K562 (cell line): Measurements from ENCODE around the gene CLDN2.

Experiments used
- ATF3 ChIP-seq, 2 experiments: fragments of 450-650 bp in 1 of 2; sonication (generic) in 1 of 2; formaldehyde crosslinking in 1 of 2; IDR thresholded peaks in 1 of 2; conservative IDR thresholded peaks in 1 of 2; 2 replicates each; pipeline versions ENCODE4 v1.6.1 to v1.8.1; 2016 to 2023; ENCODE audit warnings: mild to moderate bottlenecking in 2 of 2, moderate library complexity in 2 of 2, inconsistent platforms in 1 of 2, missing genetic modification reagents in 1 of 2
- EP300 ChIP-seq: IDR thresholded peaks from 2 replicates; pipeline ENCODE4 v1.6.1; 2012; ENCODE audit warnings: low read length, improper control_type of control experiment
- NFIC ChIP-seq: fragments of 450-650 bp; IDR thresholded peaks from 2 replicates; pipeline ENCODE4 v1.6.1; 2017; ENCODE audit warnings: mild to moderate bottlenecking, inconsistent platforms
- SOX6 ChIP-seq: fragments of 450-650 bp; IDR thresholded peaks from 2 replicates; pipeline ENCODE4 v1.6.1; 2014; ENCODE audit warnings: mild to moderate bottlenecking
- SREBF2 ChIP-seq: sonication (generic); formaldehyde crosslinking; IDR thresholded peaks from 2 replicates; pipeline ENCODE4 v1.4.0; 2020; ENCODE audit warnings: mild to moderate bottlenecking, missing genetic modification reagents
- ZFX ChIP-seq: sonication (generic); formaldehyde crosslinking; IDR thresholded peaks from 2 replicates; pipeline ENCODE4 v1.8.0; 2022; ENCODE audit warnings: mild to moderate bottlenecking, missing genetic modification reagents, moderate library complexity
- ZNF146 ChIP-seq: IDR thresholded peaks from one replicate; pipeline ENCODE4 v1.6.1; 2018; ENCODE audit warnings: missing compliant biosample characterization; ENCODE audit not compliant: unreplicated experiment
- ZNF3 ChIP-seq: fragments of 250-450 bp; sonication (Bioruptor Pico); IDR thresholded peaks from 2 replicates; pipeline ENCODE4 v1.5.0; 2021; ENCODE audit warnings: mild to moderate bottlenecking, moderate library complexity
- ZNF76 ChIP-seq: fragments of 250-450 bp; sonication (Bioruptor Pico); IDR thresholded peaks from 2 replicates; pipeline ENCODE4 v1.4.0; 2020; ENCODE audit warnings: mild to moderate bottlenecking, moderate library complexity, borderline replicate concordance
- ZNF766 ChIP-seq: fragments of 200-800 bp; sonication (Bioruptor generic); conservative IDR thresholded peaks from 2 replicates; pipeline ENCODE4 v1.6.1; 2016; ENCODE audit warnings: missing genetic modification characterization, missing compliant biosample characterization
- TF ChIP-seq, protein P1 (sequence below), 3 experiments: IDR thresholded peaks in 2 of 3; conservative IDR thresholded peaks in 1 of 3; 2 replicates each; pipeline ENCODE4 v1.5.1; 2011 to 2012; ENCODE audit warnings: low read length in 3 of 3, mild to moderate bottlenecking in 3 of 3, control low read depth in 2 of 3, improper control_type of control experiment in 1 of 3, inconsistent platforms in 1 of 3, low read depth in 1 of 3, mixed read lengths in 1 of 3, moderate library complexity in 1 of 3; ENCODE audit not compliant: insufficient read depth in 2 of 3
- TF ChIP-seq, protein P2 (sequence below): IDR thresholded peaks from 3 replicates; pipeline ENCODE4 v1.6.1; 2011; ENCODE audit warnings: borderline replicate concordance, mild to moderate bottlenecking, moderate library complexity; ENCODE audit not compliant: insufficient read length; ENCODE audit errors: extremely low read depth

GRCh38 chrX:106927700-106928099 lies 7.5 kb downstream of the CLDN2 start:
- TF ChIP-seq ZNF766 (no peak), ZNF3 (no peak), ZNF146 (CRISPR knock-in tag) (no peak), ATF3 (IDR thresholded peaks at IDR 0.05) (no peak), ATF3 (CRISPR knock-in tag; conservative IDR thresholded peaks at IDR 0.05) (no peak), SREBF2 (no peak), ZFX (CRISPR knock-in tag) (no peak), NFIC (no peak), EP300 (no peak), ZNF76 (CRISPR knock-in tag) (no peak), SOX6 (no peak)
- TF ChIP-seq, protein P1, sequence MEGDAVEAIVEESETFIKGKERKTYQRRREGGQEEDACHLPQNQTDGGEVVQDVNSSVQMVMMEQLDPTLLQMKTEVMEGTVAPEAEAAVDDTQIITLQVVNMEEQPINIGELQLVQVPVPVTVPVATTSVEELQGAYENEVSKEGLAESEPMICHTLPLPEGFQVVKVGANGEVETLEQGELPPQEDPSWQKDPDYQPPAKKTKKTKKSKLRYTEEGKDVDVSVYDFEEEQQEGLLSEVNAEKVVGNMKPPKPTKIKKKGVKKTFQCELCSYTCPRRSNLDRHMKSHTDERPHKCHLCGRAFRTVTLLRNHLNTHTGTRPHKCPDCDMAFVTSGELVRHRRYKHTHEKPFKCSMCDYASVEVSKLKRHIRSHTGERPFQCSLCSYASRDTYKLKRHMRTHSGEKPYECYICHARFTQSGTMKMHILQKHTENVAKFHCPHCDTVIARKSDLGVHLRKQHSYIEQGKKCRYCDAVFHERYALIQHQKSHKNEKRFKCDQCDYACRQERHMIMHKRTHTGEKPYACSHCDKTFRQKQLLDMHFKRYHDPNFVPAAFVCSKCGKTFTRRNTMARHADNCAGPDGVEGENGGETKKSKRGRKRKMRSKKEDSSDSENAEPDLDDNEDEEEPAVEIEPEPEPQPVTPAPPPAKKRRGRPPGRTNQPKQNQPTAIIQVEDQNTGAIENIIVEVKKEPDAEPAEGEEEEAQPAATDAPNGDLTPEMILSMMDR (IDR thresholded peaks at IDR 0.05 in 2 of 3, conservative IDR thresholded peaks at IDR 0.05 in 1 of 3; ENCODE audit: insufficient read depth in 2 of 3, low read depth in 1 of 3, low read length in 3 of 3) = no peak
- TF ChIP-seq, protein P2, sequence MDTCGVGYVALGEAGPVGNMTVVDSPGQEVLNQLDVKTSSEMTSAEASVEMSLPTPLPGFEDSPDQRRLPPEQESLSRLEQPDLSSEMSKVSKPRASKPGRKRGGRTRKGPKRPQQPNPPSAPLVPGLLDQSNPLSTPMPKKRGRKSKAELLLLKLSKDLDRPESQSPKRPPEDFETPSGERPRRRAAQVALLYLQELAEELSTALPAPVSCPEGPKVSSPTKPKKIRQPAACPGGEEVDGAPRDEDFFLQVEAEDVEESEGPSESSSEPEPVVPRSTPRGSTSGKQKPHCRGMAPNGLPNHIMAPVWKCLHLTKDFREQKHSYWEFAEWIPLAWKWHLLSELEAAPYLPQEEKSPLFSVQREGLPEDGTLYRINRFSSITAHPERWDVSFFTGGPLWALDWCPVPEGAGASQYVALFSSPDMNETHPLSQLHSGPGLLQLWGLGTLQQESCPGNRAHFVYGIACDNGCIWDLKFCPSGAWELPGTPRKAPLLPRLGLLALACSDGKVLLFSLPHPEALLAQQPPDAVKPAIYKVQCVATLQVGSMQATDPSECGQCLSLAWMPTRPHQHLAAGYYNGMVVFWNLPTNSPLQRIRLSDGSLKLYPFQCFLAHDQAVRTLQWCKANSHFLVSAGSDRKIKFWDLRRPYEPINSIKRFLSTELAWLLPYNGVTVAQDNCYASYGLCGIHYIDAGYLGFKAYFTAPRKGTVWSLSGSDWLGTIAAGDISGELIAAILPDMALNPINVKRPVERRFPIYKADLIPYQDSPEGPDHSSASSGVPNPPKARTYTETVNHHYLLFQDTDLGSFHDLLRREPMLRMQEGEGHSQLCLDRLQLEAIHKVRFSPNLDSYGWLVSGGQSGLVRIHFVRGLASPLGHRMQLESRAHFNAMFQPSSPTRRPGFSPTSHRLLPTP = no peak
